ENCODE measurements around the gene C9orf50.

DNA sequence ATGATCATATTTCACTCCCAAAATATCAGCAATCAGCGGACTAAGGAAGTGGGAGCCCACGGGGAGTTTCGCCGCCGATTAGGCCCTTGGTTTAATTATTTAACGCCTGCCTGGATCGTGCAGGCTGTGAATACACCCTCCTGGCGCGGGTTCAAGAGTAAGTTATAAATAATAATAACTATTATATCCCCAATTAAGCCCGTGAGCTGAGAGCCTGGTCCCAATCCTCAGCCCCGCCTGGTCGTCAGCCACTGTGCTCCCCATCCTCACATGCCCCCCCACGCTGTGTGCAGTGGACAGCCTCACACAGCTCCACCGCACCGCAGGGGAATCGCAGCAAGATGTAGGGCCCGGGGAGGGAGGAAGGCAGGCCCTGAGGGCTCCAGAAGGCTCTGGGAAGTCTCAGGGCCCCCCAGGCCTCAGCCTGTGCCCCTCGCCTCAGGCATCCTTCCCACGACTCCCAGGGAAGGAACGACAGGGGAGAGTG is 33.7 kb upstream of the C9orf50 start:
- TF ChIP-seq, protein P1, sequence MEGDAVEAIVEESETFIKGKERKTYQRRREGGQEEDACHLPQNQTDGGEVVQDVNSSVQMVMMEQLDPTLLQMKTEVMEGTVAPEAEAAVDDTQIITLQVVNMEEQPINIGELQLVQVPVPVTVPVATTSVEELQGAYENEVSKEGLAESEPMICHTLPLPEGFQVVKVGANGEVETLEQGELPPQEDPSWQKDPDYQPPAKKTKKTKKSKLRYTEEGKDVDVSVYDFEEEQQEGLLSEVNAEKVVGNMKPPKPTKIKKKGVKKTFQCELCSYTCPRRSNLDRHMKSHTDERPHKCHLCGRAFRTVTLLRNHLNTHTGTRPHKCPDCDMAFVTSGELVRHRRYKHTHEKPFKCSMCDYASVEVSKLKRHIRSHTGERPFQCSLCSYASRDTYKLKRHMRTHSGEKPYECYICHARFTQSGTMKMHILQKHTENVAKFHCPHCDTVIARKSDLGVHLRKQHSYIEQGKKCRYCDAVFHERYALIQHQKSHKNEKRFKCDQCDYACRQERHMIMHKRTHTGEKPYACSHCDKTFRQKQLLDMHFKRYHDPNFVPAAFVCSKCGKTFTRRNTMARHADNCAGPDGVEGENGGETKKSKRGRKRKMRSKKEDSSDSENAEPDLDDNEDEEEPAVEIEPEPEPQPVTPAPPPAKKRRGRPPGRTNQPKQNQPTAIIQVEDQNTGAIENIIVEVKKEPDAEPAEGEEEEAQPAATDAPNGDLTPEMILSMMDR (IDR thresholded peaks at IDR 0.05 in 8 of 11, conservative IDR thresholded peaks at IDR 0.05 in 3 of 11) = no peak
- TF ChIP-seq POLR2A (IDR thresholded peaks at IDR 0.05) (no peak), POLR2AphosphoS5 (IDR thresholded peaks at IDR 0.05) (no peak)

All from spleen (tissue), 7 donors.